Ovary (tissue), 3 donors: ENCODE measurements around the gene NDC80.

Source experiments
- CTCF ChIP-seq, 3 donors: fragments of 450-650 bp in 2 of 3; fragments of 200-600 bp in 1 of 3; IDR thresholded peaks; one replicate each; pipeline versions ENCODE4 v1.5.1 to v1.8.0; 2016 to 2022; ENCODE audit warnings: antibody characterized with exemption in 3 of 3, mild to moderate bottlenecking in 1 of 3
- EP300 ChIP-seq: sonication (generic); formaldehyde crosslinking; IDR thresholded peaks from one replicate; pipeline ENCODE4 v1.6.1; 2017; ENCODE audit warnings: antibody characterized with exemption
- POLR2A ChIP-seq: fragments of 450-650 bp; IDR thresholded peaks from one replicate; pipeline ENCODE4 v1.6.1; 2017; ENCODE audit warnings: antibody characterized with exemption, mild to moderate bottlenecking, moderate library complexity
- donor health status: DM: no; HTN: no; CAD: no.

DNA sequence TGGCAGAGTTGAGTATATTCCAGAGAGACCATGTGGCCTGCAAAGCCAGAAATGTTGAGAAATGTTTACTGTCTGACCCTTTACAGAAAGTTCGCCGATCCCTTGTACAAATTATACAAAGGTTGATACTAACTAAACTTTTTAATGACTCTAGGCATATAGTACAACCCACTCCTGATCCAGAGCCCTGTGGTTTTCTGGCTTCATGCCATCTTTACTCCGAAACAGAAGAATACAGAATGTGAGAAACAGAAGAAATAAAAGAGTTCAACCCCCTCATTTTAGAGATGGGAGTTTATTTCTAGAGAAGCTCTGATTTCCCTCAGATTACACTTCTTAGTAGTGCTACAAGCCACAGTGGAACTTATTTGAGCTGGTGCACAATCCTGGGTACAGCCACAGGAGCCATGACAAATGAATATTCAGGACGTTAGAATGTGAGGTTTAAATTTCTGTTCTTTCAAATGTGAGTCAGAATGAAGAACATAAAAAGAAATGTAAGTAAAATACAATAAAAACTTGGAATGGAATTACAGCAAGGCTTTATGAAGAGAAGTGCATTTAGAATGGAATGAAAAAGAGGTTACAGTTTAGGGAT is 46.1 kb downstream of the NDC80 start:
- no peak for TF ChIP-seq CTCF (IDR thresholded peaks at IDR 0.05)
- TF ChIP-seq EP300: no peak
- TF ChIP-seq POLR2A: no peak
